Esophagus muscularis mucosa (tissue), 4 donors: ENCODE data around the gene ATP2B2. TPM values are rescaled to one million over a fixed set of nuclear protein-coding genes. Genes with fewer than 3 reads are reported as not detected.

ENCODE experiments used
- DNase-seq: peaks from one replicate; pipeline ENCODE4 v3.0.0-alpha.2; 2017; ENCODE audit errors: extremely low spot score
- H3K27ac ChIP-seq, 4 donors: fragments of 200-600 bp; sonication (generic); replicated peaks in 1 of 4; 1 replicate in 3 of 4; 2 replicates in 1 of 4; pipeline ENCODE4 v1.5.1; 2016 to 2019; ENCODE audit warnings: mild to moderate bottlenecking in 1 of 4
- H3K27me3 ChIP-seq, 4 donors: fragments of 200-600 bp; sonication (generic); one replicate each; pipeline versions ENCODE4 v1.5.1 to v1.6.0; 2016 to 2019
- H3K36me3 ChIP-seq, 4 donors: fragments of 200-600 bp; sonication (generic); one replicate each; pipeline ENCODE4 v1.5.1; 2016 to 2019
- H3K4me1 ChIP-seq, 4 donors: fragments of 200-600 bp; sonication (generic); one replicate each; pipeline ENCODE4 v1.5.1; 2016 to 2019
- H3K4me3 ChIP-seq, 4 donors: fragments of 200-600 bp; sonication (generic); 1 replicate in 2 of 4; 2 replicates in 2 of 4; pipeline ENCODE4 v1.5.1; 2016 to 2019; ENCODE audit warnings: mild to moderate bottlenecking in 4 of 4, moderate library complexity in 1 of 4
- H3K9me3 ChIP-seq, 4 donors: fragments of 200-600 bp; sonication (generic); 1 replicate in 3 of 4; 2 replicates in 1 of 4; pipeline ENCODE4 v1.5.1; 2016 to 2019
- CTCF ChIP-seq, 3 experiments: fragments of 200-600 bp in 2 of 3; fragments of 450-650 bp in 1 of 3; sonication (generic) in 2 of 3; IDR thresholded peaks; one replicate each; pipeline ENCODE4 v1.5.1; 2017 to 2019; ENCODE audit warnings: antibody characterized with exemption in 3 of 3, mild to moderate bottlenecking in 2 of 3, moderate library complexity in 1 of 3
- EP300 ChIP-seq: sonication (generic); formaldehyde crosslinking; IDR thresholded peaks from one replicate; pipeline ENCODE4 v1.6.1; 2017; ENCODE audit warnings: antibody characterized with exemption
- POLR2A ChIP-seq: fragments of 450-650 bp; IDR thresholded peaks from one replicate; pipeline ENCODE4 v1.6.1; 2017; ENCODE audit warnings: antibody characterized with exemption, moderate library complexity, mild to moderate bottlenecking, low read depth
- POLR2AphosphoS5 ChIP-seq, 2 donors: sonication (generic); formaldehyde crosslinking; IDR thresholded peaks; one replicate each; pipeline ENCODE4 v1.6.1; 2017; ENCODE audit warnings: antibody characterized with exemption in 2 of 2
- WGBS: methylation state at CpG from one replicate; pipeline ENCODE4 v1.1.5; 2018; 5-methylcytosine and 5-hydroxymethylcytosine counted together
- intact Hi-C: fragments of 100-400 bp; cut with DNase I; formaldehyde crosslinking; loops from one replicate; pipeline ENCODE4 v1.15.1; 2023
- total RNA-seq, 4 donors: library from RNA; depleted of rRNA; stranded (reverse); fragments of >200 nt; gene quantifications; one replicate each; pipeline versions ENCODE4 v1.1.0 to v1.2.1, GENCODE V29; 2016

The ATP2B2 gene
- total RNA-seq, 4 donors from 2014 or later: under 0.01 to 0.75 (median 0.39) TPM

GRCh38 chr3:10517627-10518026, 12.2 kb upstream of the ATP2B2 start:
- WGBS: 88% methylated on average over 5 of the region's 7 CpGs
- TF ChIP-seq POLR2A (no peak), EP300 (no peak), POLR2AphosphoS5 (IDR thresholded peaks at IDR 0.05) (no peak), CTCF (IDR thresholded peaks at IDR 0.05) (no peak)
- Histone ChIP-seq H3K9me3 (no peaks in the 10 kb centered on the region), H3K4me1 (peaks cover 0 to 4% (median 0%) of the 10 kb centered on the region in 4 donors), H3K36me3 (no peaks in the 10 kb centered on the region), H3K27ac (no peak overlapping the region), H3K4me3 (no peak overlapping the region), H3K27me3 (peaks cover 0 to 49% (median 0%) of the 10 kb centered on the region in 4 donors)
- intact Hi-C loops: no loop called here
- no peak for DNase-seq

- Histone ChIP-seq H3K9me3 (no peaks in the 10 kb centered on the region), H3K4me3 (no peak overlapping the region), H3K36me3 (no peaks in the 10 kb centered on the region), H3K27me3 (peaks cover 0 to 51% (median 0%) of the 10 kb centered on the region in 4 donors), H3K4me1 (peaks cover 0 to 4% (median 0%) of the 10 kb centered on the region in 4 donors), H3K27ac (no peak overlapping the region)
- intact Hi-C loops: no loop called here
- TF ChIP-seq CTCF (IDR thresholded peaks at IDR 0.05) (no peak), POLR2A (no peak), EP300 (no peak), POLR2AphosphoS5 (IDR thresholded peaks at IDR 0.05) (no peak)
- DNase-seq: no peak
- 56% methylated on average over 11 of the region's 14 CpGs for WGBS
Measured at GRCh38 chr3:10516544-10517452, 11.4 kb upstream of the ATP2B2 start.

- TF ChIP-seq EP300: no peak
- TF ChIP-seq CTCF (IDR thresholded peaks at IDR 0.05): no peak
- TF ChIP-seq POLR2A: no peak
- TF ChIP-seq POLR2AphosphoS5 (IDR thresholded peaks at IDR 0.05): no peak
- H3K27me3 ChIP-seq: peaks cover 0 to 48% (median 0%) of the 10 kb centered on the region in 4 donors
- H3K4me1 ChIP-seq: peaks cover 0 to 4% (median 0%) of the 10 kb centered on the region in 4 donors
- no peaks in the 10 kb centered on the region for H3K36me3 ChIP-seq
- DNase-seq: no peak
- intact Hi-C loops: no loop called here
- no peak overlapping the region for H3K4me3 ChIP-seq
- H3K27ac ChIP-seq: no peak overlapping the region
- no peaks in the 10 kb centered on the region for H3K9me3 ChIP-seq
- 74% methylated on average over 7 of the region's 7 CpGs for WGBS
Measured at GRCh38 chr3:10515884-10516495, 10.6 kb upstream of the ATP2B2 start.

GRCh38 chr3:10515396-10515795, 10.0 kb upstream of the ATP2B2 start:
- Histone ChIP-seq H3K4me1 (peaks cover 0 to 4% (median 0%) of the 10 kb centered on the region in 4 donors), H3K9me3 (no peaks in the 10 kb centered on the region), H3K4me3 (no peak overlapping the region), H3K36me3 (no peaks in the 10 kb centered on the region), H3K27me3 (peaks cover 0 to 42% (median 0%) of the 10 kb centered on the region in 4 donors), H3K27ac (no peak overlapping the region)
- TF ChIP-seq POLR2AphosphoS5 (IDR thresholded peaks at IDR 0.05): no peak
- intact Hi-C loops: no loop called here
- DNase-seq: no peak
- 71% methylated on average over 2 of the region's 3 CpGs for WGBS

GRCh38 chr3:10514407-10515069, 9.2 kb upstream of the ATP2B2 start:
- H3K4me1 ChIP-seq: peaks cover 0 to 4% (median 0%) of the 10 kb centered on the region in 4 donors
- 78% methylated on average over 8 of the region's 8 CpGs for WGBS
- no peak for DNase-seq
- no peak overlapping the region for H3K4me3 ChIP-seq
- TF ChIP-seq POLR2A: no peak
- no peak for TF ChIP-seq POLR2AphosphoS5 (IDR thresholded peaks at IDR 0.05)
- TF ChIP-seq EP300: no peak
- H3K27ac ChIP-seq: no peak overlapping the region
- intact Hi-C loops: no loop called here
- H3K9me3 ChIP-seq: no peaks in the 10 kb centered on the region
- no peaks in the 10 kb centered on the region for H3K36me3 ChIP-seq
- peaks cover 0 to 38% (median 0%) of the 10 kb centered on the region in 4 donors for H3K27me3 ChIP-seq
